Measurements from ENCODE around the gene LFNG.

GRCh38 chr7:2497065-2497464 is 22.5 kb upstream of the LFNG start:
- TF ChIP-seq CTCF (IDR thresholded peaks at IDR 0.05; ENCODE audit: low read depth, low read length) (no peak), EZH2phosphoT487 (IDR thresholded peaks at IDR 0.05; ENCODE audit: low read depth) (no peak)
